OCI-LY7 (cell line): Measurements from ENCODE around the gene LRG1. TPM values are rescaled to one million over a fixed set of nuclear protein-coding genes. Genes with fewer than 3 reads are reported as not detected.
A peak's percentile ranks its signal among the peaks of the same experiment; 100 is the strongest.

ENCODE experiments used
- BruUV-seq: library from RNA; stranded (reverse); fragments of 400-500 nt; replicated peaks from 2 replicates; lab custom pipeline; 2021; lab: Mats Ljungman, UMichigan
- CTCF ChIA-PET: fragments of 300-600 bp; sonication (Branson Sonifier 250); formaldehyde crosslinking; loops from one replicate; lab custom pipeline; 2022; ENCODE audit warnings: antibody characterized with exemption; ENCODE audit not compliant: unreplicated experiment; lab: Charles Lee
- POLR2A ChIA-PET: fragments of 300-600 bp; sonication (Branson Sonifier 250); formaldehyde crosslinking; loops from one replicate; lab custom pipeline; 2022; ENCODE audit warnings: antibody characterized with exemption; lab: Charles Lee
- DNase-seq: peaks from one replicate; pipeline ENCODE4 v3.0.0-alpha.2; 2015; ENCODE audit warnings: low spot score
- H2AFZ ChIP-seq: fragments of 200-600 bp; sonication (generic), shearing (Covaris generic); 2 replicates; pipeline ENCODE4 v1.6.1; 2014; ENCODE audit warnings: mild to moderate bottlenecking, antibody characterized with exemption, low read length, moderate library complexity
- H3K27ac ChIP-seq: fragments of 200-600 bp; sonication (generic); 2 replicates; pipeline ENCODE4 v1.5.1; 2014; ENCODE audit warnings: mixed run types, low read depth, mild to moderate bottlenecking, moderate library complexity, low read length, inconsistent platforms; ENCODE audit not compliant: poor library complexity, severe bottlenecking
- H3K36me3 ChIP-seq: fragments of 200-600 bp; sonication (generic); 2 replicates; pipeline ENCODE4 v1.6.1; 2014; ENCODE audit warnings: mild to moderate bottlenecking, antibody characterized with exemption, low read length, moderate library complexity, mixed read lengths; ENCODE audit not compliant: insufficient read depth
- H3K4me1 ChIP-seq: fragments of 200-600 bp; sonication (generic); 2 replicates; pipeline ENCODE4 v1.5.1; 2014; ENCODE audit warnings: mild to moderate bottlenecking, low read length; ENCODE audit not compliant: insufficient read depth, poor library complexity, severe bottlenecking
- H3K4me2 ChIP-seq: fragments of 200-600 bp; sonication (generic); 2 replicates; pipeline ENCODE4 v1.6.1; 2014; ENCODE audit warnings: mild to moderate bottlenecking, low read length
- H3K4me3 ChIP-seq: fragments of 200-600 bp; sonication (generic); 2 replicates; pipeline ENCODE4 v1.5.1; 2014; ENCODE audit warnings: mild to moderate bottlenecking, low read depth, low read length; ENCODE audit not compliant: poor library complexity, severe bottlenecking
- H3K79me2 ChIP-seq: fragments of 200-600 bp; sonication (generic); 2 replicates; pipeline ENCODE4 v1.6.1; 2016; ENCODE audit warnings: low read depth, mild to moderate bottlenecking, low read length, moderate library complexity, mixed read lengths; ENCODE audit not compliant: insufficient read depth
- H3K9me2 ChIP-seq: fragments of 200-600 bp; sonication (generic); 2 replicates; pipeline ENCODE4 v1.6.1; 2016; ENCODE audit warnings: mild to moderate bottlenecking, low read length, mixed read lengths; ENCODE audit not compliant: insufficient read depth
- H3K9me3 ChIP-seq: fragments of 200-600 bp; sonication (generic); 2 replicates; pipeline ENCODE4 v1.6.1; 2014; ENCODE audit warnings: mild to moderate bottlenecking, mixed run types, low read length, mixed read lengths
- H4K20me1 ChIP-seq: fragments of 200-600 bp; sonication (generic); 2 replicates; pipeline ENCODE4 v1.6.1; 2014; ENCODE audit warnings: mild to moderate bottlenecking, antibody characterized with exemption, low read length, moderate library complexity, mixed read lengths; ENCODE audit not compliant: insufficient read depth
- EZH2phosphoT487 ChIP-seq: fragments of 200-600 bp; sonication (generic); IDR thresholded peaks from 2 replicates; pipeline ENCODE4 v1.6.1; 2018; ENCODE audit warnings: low read depth, borderline replicate concordance, mild to moderate bottlenecking, mixed run types, antibody characterized with exemption, low read length, moderate library complexity, mixed read lengths
- intact Hi-C: fragments of 100-400 bp; cut with micrococcal nuclease; formaldehyde crosslinking; loops from one replicate; pipeline ENCODE4 v1.10.0; 2022; ENCODE audit not compliant: unreplicated experiment
- total RNA-seq, 2 experiments: library from RNA; depleted of rRNA in 1 of 2; stranded (reverse); fragments of >200 nt in 1 of 2; shearing (Covaris generic) in 1 of 2; gene quantifications; 2 replicates each; pipeline ENCODE4 v1.2.3, GENCODE V29; 2014 to 2022
- TF ChIP-seq, protein P1 (sequence below): fragments of 200-600 bp; sonication (generic); conservative IDR thresholded peaks from 2 replicates; pipeline ENCODE4 v1.5.1; 2014; ENCODE audit warnings: mild to moderate bottlenecking, antibody characterized with exemption, low read length, moderate library complexity, mixed read lengths

The LRG1 gene
- total RNA-seq, 2 experiments from 2014 or later: 1.6 to 1.9 TPM

DNA sequence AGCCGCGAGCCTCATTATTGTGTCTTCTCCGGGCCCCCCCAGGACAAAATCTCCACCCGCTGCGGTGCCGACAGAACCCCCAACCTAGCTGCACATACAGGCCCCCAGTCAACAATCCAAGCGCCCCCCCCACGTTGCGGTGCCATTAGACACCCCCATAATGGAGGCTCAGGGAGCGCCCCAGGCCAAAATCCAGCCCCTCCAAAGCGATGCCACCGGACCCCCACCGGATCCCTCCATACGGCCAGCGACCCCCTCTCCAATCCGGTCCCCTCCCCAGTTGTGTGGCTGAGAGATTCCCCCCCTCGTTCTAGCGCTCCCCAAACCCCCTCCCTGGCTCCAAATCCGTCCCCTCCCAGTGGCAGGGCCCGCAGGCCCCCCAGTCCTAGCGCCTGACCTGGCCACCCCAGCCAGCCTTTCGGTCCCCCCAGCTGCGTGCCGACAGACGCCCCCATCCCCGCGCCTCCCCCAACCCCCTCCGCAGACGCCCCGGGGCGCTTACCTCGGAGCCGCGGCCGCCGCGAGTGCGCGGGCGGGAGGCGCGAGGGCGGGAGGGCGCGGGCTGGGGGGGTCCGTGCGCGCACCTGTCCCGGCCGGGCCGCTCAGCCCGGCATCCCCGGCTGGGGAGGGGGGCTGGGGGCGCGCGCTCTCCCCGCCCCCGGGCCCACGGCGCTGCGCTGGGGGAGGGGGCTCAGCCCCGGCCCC is 41.3 kb upstream of the LRG1 start:
- Histone ChIP-seq H3K9me3 (no peaks in the 10 kb centered on the region), H3K9me2 (no peaks in the 10 kb centered on the region), H3K27ac (no peak overlapping the region), H4K20me1 (no peaks in the 10 kb centered on the region), H3K79me2 (no peaks in the 10 kb centered on the region), H3K4me2 (no peak overlapping the region), H3K4me3 (no peak overlapping the region), H3K4me1 (peaks cover 7% of the 10 kb centered on the region), H2AFZ (no peak overlapping the region), H3K36me3 (no peaks in the 10 kb centered on the region)
- no TSS peak for BruUV-seq
- POLR2A ChIA-PET: no interaction called here
- no peak for TF ChIP-seq EZH2phosphoT487
- TF ChIP-seq, protein P1, sequence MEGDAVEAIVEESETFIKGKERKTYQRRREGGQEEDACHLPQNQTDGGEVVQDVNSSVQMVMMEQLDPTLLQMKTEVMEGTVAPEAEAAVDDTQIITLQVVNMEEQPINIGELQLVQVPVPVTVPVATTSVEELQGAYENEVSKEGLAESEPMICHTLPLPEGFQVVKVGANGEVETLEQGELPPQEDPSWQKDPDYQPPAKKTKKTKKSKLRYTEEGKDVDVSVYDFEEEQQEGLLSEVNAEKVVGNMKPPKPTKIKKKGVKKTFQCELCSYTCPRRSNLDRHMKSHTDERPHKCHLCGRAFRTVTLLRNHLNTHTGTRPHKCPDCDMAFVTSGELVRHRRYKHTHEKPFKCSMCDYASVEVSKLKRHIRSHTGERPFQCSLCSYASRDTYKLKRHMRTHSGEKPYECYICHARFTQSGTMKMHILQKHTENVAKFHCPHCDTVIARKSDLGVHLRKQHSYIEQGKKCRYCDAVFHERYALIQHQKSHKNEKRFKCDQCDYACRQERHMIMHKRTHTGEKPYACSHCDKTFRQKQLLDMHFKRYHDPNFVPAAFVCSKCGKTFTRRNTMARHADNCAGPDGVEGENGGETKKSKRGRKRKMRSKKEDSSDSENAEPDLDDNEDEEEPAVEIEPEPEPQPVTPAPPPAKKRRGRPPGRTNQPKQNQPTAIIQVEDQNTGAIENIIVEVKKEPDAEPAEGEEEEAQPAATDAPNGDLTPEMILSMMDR: no peak
- intact Hi-C loops: no loop called here
- CTCF ChIA-PET: no interaction called here
- no peak for DNase-seq

DNA sequence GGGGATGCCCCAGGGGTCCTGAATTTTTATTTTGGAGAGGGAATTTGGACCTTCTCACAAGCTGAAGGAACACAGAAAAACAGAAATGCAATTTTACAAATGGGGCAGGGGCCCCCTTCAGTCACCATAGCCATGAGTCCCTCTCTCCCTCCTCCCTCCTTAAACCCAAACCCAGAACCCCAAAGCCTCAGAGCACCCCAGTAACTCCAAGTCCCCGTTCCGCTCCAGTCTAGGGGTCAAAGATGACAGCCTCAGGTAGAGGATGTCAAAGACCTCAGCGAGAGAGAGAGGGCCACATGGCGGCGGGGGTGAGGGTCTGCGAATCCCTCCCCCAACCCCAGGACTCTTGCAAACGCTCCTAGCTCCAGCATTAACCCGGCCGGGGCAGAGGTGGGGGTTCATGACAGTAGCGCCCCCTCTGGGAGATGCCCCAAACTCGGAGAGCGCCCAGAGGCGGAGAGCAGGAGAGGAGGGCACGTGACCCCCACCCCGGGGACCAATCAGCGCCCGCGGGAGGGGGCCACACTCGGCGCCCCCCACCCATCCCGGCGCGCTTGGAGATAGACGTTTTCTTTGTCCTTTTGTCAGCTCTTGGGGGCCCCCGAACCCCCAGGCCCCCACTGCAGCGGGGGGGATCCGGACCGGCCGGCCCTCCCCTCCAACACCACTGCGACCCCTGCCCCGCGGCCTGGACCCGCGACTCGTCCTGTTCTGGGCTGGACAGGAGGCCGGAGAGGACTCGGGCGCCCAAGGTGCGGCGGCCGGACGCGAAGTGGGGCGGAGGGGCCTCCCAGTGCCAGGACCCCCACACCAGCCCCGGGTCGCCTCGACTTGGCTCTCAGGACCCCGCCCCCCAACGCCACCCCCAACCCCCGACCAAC is 40.4 kb upstream of the LRG1 start:
- Histone ChIP-seq H3K9me2 (no peaks in the 10 kb centered on the region), H3K79me2 (no peaks in the 10 kb centered on the region), H3K4me1 (peaks cover 7% of the 10 kb centered on the region), H3K36me3 (no peaks in the 10 kb centered on the region), H2AFZ (no peak overlapping the region), H3K9me3 (no peaks in the 10 kb centered on the region), H3K27ac (no peak overlapping the region), H3K4me2 (no peak overlapping the region), H3K4me3 (no peak overlapping the region), H4K20me1 (no peaks in the 10 kb centered on the region)
- no peak for TF ChIP-seq EZH2phosphoT487
- TF ChIP-seq, protein P1: peak; percentile 49
- intact Hi-C loops: no loop called here
- no peak for DNase-seq
- ChIA-PET POLR2A (no interaction called here), CTCF (no interaction called here)
- BruUV-seq: no TSS peak

DNA sequence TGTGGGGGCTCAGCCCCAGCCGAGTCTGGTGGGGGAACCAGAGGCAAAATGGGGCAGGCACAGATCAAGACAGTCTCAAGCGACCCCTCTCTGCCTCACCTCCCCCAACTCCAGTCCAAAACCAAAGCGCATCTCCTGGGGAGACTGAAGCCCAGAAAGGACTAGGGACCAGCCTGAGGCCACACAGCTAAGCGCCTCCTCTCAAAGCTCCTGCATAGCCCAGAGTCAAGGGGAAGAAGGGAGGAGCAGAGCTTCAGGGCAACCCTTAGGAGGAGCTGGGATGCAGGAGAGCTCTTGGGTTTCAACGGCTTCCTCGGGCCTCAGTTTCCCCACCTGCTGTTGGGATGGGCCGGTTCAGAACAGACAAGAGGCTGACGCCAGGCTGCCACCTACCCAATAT is 39.6 kb upstream of the LRG1 start:
- no peaks in the 10 kb centered on the region for H3K36me3 ChIP-seq
- no peak overlapping the region for H3K4me2 ChIP-seq
- ChIA-PET POLR2A (no interaction called here), CTCF (no interaction called here)
- H3K9me2 ChIP-seq: no peaks in the 10 kb centered on the region
- TF ChIP-seq EZH2phosphoT487: no peak
- TF ChIP-seq, protein P1: no peak
- H3K4me3 ChIP-seq: no peak overlapping the region
- no peak overlapping the region for H3K27ac ChIP-seq
- BruUV-seq: no TSS peak
- DNase-seq: no peak
- intact Hi-C loops: no loop called here
- H2AFZ ChIP-seq: no peak overlapping the region
- H3K9me3 ChIP-seq: no peaks in the 10 kb centered on the region
- peaks cover 3% of the 10 kb centered on the region for H3K4me1 ChIP-seq
- H3K79me2 ChIP-seq: no peaks in the 10 kb centered on the region
- H4K20me1 ChIP-seq: no peaks in the 10 kb centered on the region
